Endothelial cell of umbilical vein (primary cell): ENCODE measurements around the gene FAM184B.

Experiments used
- EZH2 ChIP-seq: IDR thresholded peaks from 2 replicates; pipeline ENCODE4 v1.6.1; 2012; ENCODE audit warnings: borderline replicate concordance, low read depth, mild to moderate bottlenecking, moderate library complexity, low read length, inconsistent platforms; ENCODE audit not compliant: severe bottlenecking
- POLR2A ChIP-seq: IDR thresholded peaks from 2 replicates; pipeline ENCODE4 v1.6.1; 2012; ENCODE audit warnings: low read depth, mild to moderate bottlenecking, control low read depth, low read length
- POLR2AphosphoS5 ChIP-seq: IDR thresholded peaks from 2 replicates; pipeline ENCODE4 v1.6.1; 2012; ENCODE audit warnings: low read depth, mild to moderate bottlenecking, control low read depth, low read length, moderate library complexity; ENCODE audit not compliant: insufficient read depth
- TF ChIP-seq, protein P1 (sequence below), 2 donors: IDR thresholded peaks; 1 replicate in 1 of 2; 2 replicates in 1 of 2; pipeline ENCODE4 v1.5.1; 2011; ENCODE audit warnings: low read length in 2 of 2, mild to moderate bottlenecking in 2 of 2, moderate library complexity in 2 of 2, control low read depth in 1 of 2, inconsistent platforms in 1 of 2, low read depth in 1 of 2; ENCODE audit not compliant: insufficient read depth in 1 of 2; ENCODE audit errors: extremely low read depth in 1 of 2
- TF ChIP-seq, protein P2 (sequence below): IDR thresholded peaks from 2 replicates; pipeline ENCODE4 v1.6.1; 2011; ENCODE audit not compliant: insufficient read depth, insufficient read length

DNA sequence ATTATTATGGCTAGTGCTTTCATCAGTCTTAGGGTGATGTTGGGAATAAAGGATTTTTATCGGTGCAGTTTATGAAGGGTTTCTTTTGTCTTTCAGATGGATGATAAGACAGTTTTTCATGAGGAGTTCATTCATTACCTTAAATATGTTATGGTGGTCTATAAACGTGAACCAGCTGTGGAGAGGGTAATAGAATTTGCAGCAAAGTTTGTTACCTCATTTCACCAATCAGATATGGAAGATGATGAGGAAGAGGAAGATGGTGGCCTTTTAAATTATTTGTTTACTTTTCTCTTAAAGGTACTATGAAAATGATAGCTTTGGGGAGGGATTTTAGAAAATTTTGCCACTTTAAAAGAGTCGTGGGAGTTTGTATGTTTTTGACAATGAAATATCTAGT is 30.7 kb upstream of the FAM184B start:
- TF ChIP-seq POLR2A = no peak
- TF ChIP-seq, protein P1, sequence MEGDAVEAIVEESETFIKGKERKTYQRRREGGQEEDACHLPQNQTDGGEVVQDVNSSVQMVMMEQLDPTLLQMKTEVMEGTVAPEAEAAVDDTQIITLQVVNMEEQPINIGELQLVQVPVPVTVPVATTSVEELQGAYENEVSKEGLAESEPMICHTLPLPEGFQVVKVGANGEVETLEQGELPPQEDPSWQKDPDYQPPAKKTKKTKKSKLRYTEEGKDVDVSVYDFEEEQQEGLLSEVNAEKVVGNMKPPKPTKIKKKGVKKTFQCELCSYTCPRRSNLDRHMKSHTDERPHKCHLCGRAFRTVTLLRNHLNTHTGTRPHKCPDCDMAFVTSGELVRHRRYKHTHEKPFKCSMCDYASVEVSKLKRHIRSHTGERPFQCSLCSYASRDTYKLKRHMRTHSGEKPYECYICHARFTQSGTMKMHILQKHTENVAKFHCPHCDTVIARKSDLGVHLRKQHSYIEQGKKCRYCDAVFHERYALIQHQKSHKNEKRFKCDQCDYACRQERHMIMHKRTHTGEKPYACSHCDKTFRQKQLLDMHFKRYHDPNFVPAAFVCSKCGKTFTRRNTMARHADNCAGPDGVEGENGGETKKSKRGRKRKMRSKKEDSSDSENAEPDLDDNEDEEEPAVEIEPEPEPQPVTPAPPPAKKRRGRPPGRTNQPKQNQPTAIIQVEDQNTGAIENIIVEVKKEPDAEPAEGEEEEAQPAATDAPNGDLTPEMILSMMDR (IDR thresholded peaks at IDR 0.05; ENCODE audit: extremely low read depth in 1 of 2, insufficient read depth in 1 of 2, low read depth in 1 of 2, low read length in 2 of 2) = no peak
- no peak for TF ChIP-seq POLR2AphosphoS5
- TF ChIP-seq, protein P2, sequence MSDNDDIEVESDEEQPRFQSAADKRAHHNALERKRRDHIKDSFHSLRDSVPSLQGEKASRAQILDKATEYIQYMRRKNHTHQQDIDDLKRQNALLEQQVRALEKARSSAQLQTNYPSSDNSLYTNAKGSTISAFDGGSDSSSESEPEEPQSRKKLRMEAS = no peak
- TF ChIP-seq EZH2 = no peak
